Ovary (tissue), 9 donors: ENCODE data around the gene SLC27A6. TPM values are rescaled to one million over a fixed set of nuclear protein-coding genes. Genes with fewer than 3 reads are reported as not detected.

Experiments
- DNase-seq, 5 donors: peaks; one replicate each; pipeline ENCODE4 v3.0.0-alpha.2; 2019 to 2020
- H3K27ac ChIP-seq, 2 donors: fragments of 200-600 bp; one replicate each; pipeline versions ENCODE4 v1.5.1 to v1.8.0; 2019 to 2022
- H3K27me3 ChIP-seq: fragments of 200-600 bp; one replicate; pipeline ENCODE4 v1.8.0; 2022
- H3K36me3 ChIP-seq: fragments of 200-600 bp; sonication (generic); one replicate; pipeline ENCODE4 v1.5.1; 2019
- H3K4me1 ChIP-seq: one replicate; pipeline ENCODE4 v1.8.1; 2013; ENCODE audit warnings: mild to moderate bottlenecking, moderate library complexity; ENCODE audit not compliant: insufficient read depth
- H3K4me3 ChIP-seq: fragments of 200-600 bp; sonication (generic); one replicate; pipeline ENCODE4 v1.5.1; 2017
- H3K9me3 ChIP-seq, 2 donors: fragments of 200-600 bp in 1 of 2; sonication (generic) in 1 of 2; one replicate each; pipeline versions ENCODE4 v1.5.1 to v1.8.1; 2013 to 2019; ENCODE audit warnings: mild to moderate bottlenecking in 1 of 2, moderate library complexity in 1 of 2
- CTCF ChIP-seq, 3 donors: fragments of 450-650 bp in 2 of 3; fragments of 200-600 bp in 1 of 3; IDR thresholded peaks; one replicate each; pipeline versions ENCODE4 v1.5.1 to v1.8.0; 2016 to 2022; ENCODE audit warnings: antibody characterized with exemption in 3 of 3, mild to moderate bottlenecking in 1 of 3
- EP300 ChIP-seq: sonication (generic); formaldehyde crosslinking; IDR thresholded peaks from one replicate; pipeline ENCODE4 v1.6.1; 2017; ENCODE audit warnings: antibody characterized with exemption
- POLR2A ChIP-seq: fragments of 450-650 bp; IDR thresholded peaks from one replicate; pipeline ENCODE4 v1.6.1; 2017; ENCODE audit warnings: antibody characterized with exemption, mild to moderate bottlenecking, moderate library complexity
- WGBS, 3 donors: extraction: QIAGEN DNeasy Blood & Tissue Kit in 1 of 3; methylation state at CpG; one replicate each; pipeline versions ENCODE4 v1.1.5 to v1.1.7; 2013 to 2017; 5-methylcytosine and 5-hydroxymethylcytosine counted together
- intact Hi-C, 4 donors: fragments of 100-400 bp; cut with DNase I; formaldehyde crosslinking; loops; one replicate each; pipeline versions ENCODE4 v1.11.0 to v1.15.1; 2022 to 2023
- polyA plus RNA-seq, 2 donors: library from polyadenylated mRNA; stranded (reverse); fragments of 200-250 nt in 1 of 2; fragments of 350-450 nt in 1 of 2; fragmentation: Illumina TruSeq in 1 of 2; extraction: RNeasy Lipid Tissue Mini Kit (QIAGEN cat#74804) in 1 of 2; gene quantifications; one replicate each; pipeline ENCODE4 v1.2.3, GENCODE V29; 2013 to 2014
- total RNA-seq, 7 donors: library from RNA; depleted of rRNA in 2 of 7; stranded (reverse); fragments of >200 nt in 2 of 7; fragmentation: NEBNext Ultra II Directional in 3 of 7; extraction: Animal tissue kit (Norgen Biotek cat#: 25700) in 3 of 7; gene quantifications; one replicate each; pipeline versions ENCODE4 v1.1.0 to v1.2.4, GENCODE V29; 2016 to 2023
- donor health status: DM: no; HTN: no; CAD: no; lungs with moderate emphysema.
- donor health status: DM: no; HTN: no; CAD: no.
- donor health status: Bipolar disorder and iron deficiency.
- donor health status: DM: yes; HTN: yes; CAD: no.
- donor health status: DM: no; HTN: no; CAD: no.
- donor health status: DM: yes; HTN: yes; CAD: no.

The SLC27A6 gene
- total and polyA plus RNA-seq, 9 donors, result 4.8 to 22.2 (median 7.2) TPM

GRCh38 chr5:128966846-128967245, 1.6 kb downstream of the SLC27A6 start:
- Histone ChIP-seq H3K9me3 (no peaks in the 10 kb centered on the region), H3K4me3 (no peak overlapping the region), H3K27ac (no peak overlapping the region), H3K27me3 (no peaks in the 10 kb centered on the region), H3K4me1 (no peaks in the 10 kb centered on the region), H3K36me3 (no peaks in the 10 kb centered on the region)
- DNase-seq, result no peak
- 92 to 94% (median 93%) methylated on average over 3 of the region's 3 CpGs for WGBS, 3 donors
- TF ChIP-seq CTCF (IDR thresholded peaks at IDR 0.05) (no peak), POLR2A (no peak), EP300 (no peak)
- intact Hi-C loops, result no loop called here

- DNase-seq, result no peak
- intact Hi-C loops, result no loop called here
- TF ChIP-seq CTCF (IDR thresholded peaks at IDR 0.05) (no peak), POLR2A (no peak), EP300 (no peak)
- WGBS, 3 donors, result 88 to 92% (median 91%) methylated on average over 9 of the region's 9 CpGs
- Histone ChIP-seq H3K36me3 (no peaks in the 10 kb centered on the region), H3K27ac (no peak overlapping the region), H3K9me3 (no peaks in the 10 kb centered on the region), H3K4me1 (no peaks in the 10 kb centered on the region), H3K27me3 (no peaks in the 10 kb centered on the region), H3K4me3 (no peak overlapping the region)
Observed at GRCh38 chr5:128973244-128973643, 8.0 kb downstream of the SLC27A6 start.

- Histone ChIP-seq H3K27ac (no peak overlapping the region), H3K27me3 (no peaks in the 10 kb centered on the region), H3K36me3 (no peaks in the 10 kb centered on the region), H3K4me3 (no peak overlapping the region), H3K4me1 (no peaks in the 10 kb centered on the region), H3K9me3 (no peaks in the 10 kb centered on the region)
- TF ChIP-seq EP300 (no peak), POLR2A (no peak), CTCF (IDR thresholded peaks at IDR 0.05) (no peak)
- WGBS, 3 donors, result 82 to 88% (median 85%) methylated on average over 1 of the region's 1 CpG
- intact Hi-C loops, result no loop called here
- DNase-seq, result no peak
Observed at GRCh38 chr5:128974567-128974966, 9.3 kb downstream of the SLC27A6 start.

GRCh38 chr5:128979761-128980160, 14.5 kb downstream of the SLC27A6 start:
- Histone ChIP-seq H3K4me1 (no peaks in the 10 kb centered on the region), H3K9me3 (no peaks in the 10 kb centered on the region), H3K36me3 (no peaks in the 10 kb centered on the region), H3K4me3 (no peak overlapping the region), H3K27ac (no peak overlapping the region), H3K27me3 (no peaks in the 10 kb centered on the region)
- DNase-seq, result no peak
- no peak for TF ChIP-seq CTCF (IDR thresholded peaks at IDR 0.05)
- TF ChIP-seq EP300, result no peak
- no peak for TF ChIP-seq POLR2A
- WGBS, 3 donors, result 67 to 78% (median 77%) methylated on average over 1 of the region's 1 CpG
- intact Hi-C loops, result no loop called here

GRCh38 chr5:128980917-128981316, 15.6 kb downstream of the SLC27A6 start:
- Histone ChIP-seq H3K4me1 (no peaks in the 10 kb centered on the region), H3K27ac (no peak overlapping the region), H3K27me3 (no peaks in the 10 kb centered on the region), H3K9me3 (no peaks in the 10 kb centered on the region), H3K4me3 (no peak overlapping the region), H3K36me3 (no peaks in the 10 kb centered on the region)
- 90 to 95% (median 90%) methylated on average over 3 of the region's 3 CpGs for WGBS, 3 donors
- intact Hi-C loops, result no loop called here
- TF ChIP-seq CTCF (IDR thresholded peaks at IDR 0.05), result no peak
- TF ChIP-seq POLR2A, result no peak
- TF ChIP-seq EP300, result no peak
- DNase-seq, result no peak
